CD8-positive, alpha-beta memory T cell (primary cell): ENCODE results near the gene LRRC4C. TPM values are rescaled to one million over a fixed set of nuclear protein-coding genes. Genes with fewer than 3 reads are reported as not detected.
"Not testable (repeated sequence)": the region's sequence is repeated elsewhere in the genome, so short reads cannot be mapped to it uniquely, and the experiment has no call there.

Source experiments
- CTCF ChIA-PET: fragments of 350-600 bp; sonication (Branson Sonifier 250); formaldehyde crosslinking; loops from one replicate; lab custom pipeline; 2021; ENCODE audit warnings: antibody characterized with exemption; lab: Charles Lee
- POLR2A ChIA-PET: fragments of 350-600 bp; sonication (Branson Sonifier 250); formaldehyde crosslinking; loops from one replicate; lab custom pipeline; 2021; ENCODE audit warnings: antibody characterized with exemption; lab: Charles Lee
- DNase-seq, 5 donors: peaks; one replicate each; pipeline versions ENCODE4 v3.0.0 to v3.0.0-alpha.2; 2020 to 2022; ENCODE audit warnings: mixed read lengths in 1 of 5
- H3K27ac ChIP-seq: one replicate; pipeline ENCODE4 v1.7.0; 2013; ENCODE audit warnings: low read depth, mild to moderate bottlenecking, low read length, moderate library complexity
- H3K27me3 ChIP-seq: 2 replicates; pipeline ENCODE4 v1.7.0; 2013; ENCODE audit warnings: low read length, mild to moderate bottlenecking; ENCODE audit not compliant: insufficient read depth, poor library complexity, severe bottlenecking
- H3K36me3 ChIP-seq: 2 replicates; pipeline ENCODE4 v1.7.0; 2013; ENCODE audit warnings: mild to moderate bottlenecking, low read length, moderate library complexity; ENCODE audit not compliant: insufficient read depth
- H3K4me1 ChIP-seq: 2 replicates; pipeline ENCODE4 v1.7.0; 2013; ENCODE audit warnings: mild to moderate bottlenecking, low read length, moderate library complexity; ENCODE audit not compliant: insufficient read depth
- H3K4me3 ChIP-seq: 2 replicates; pipeline ENCODE4 v1.7.0; 2013; ENCODE audit warnings: mild to moderate bottlenecking, low read length
- H3K9me3 ChIP-seq: 2 replicates; pipeline ENCODE4 v1.7.0; 2013; ENCODE audit warnings: mild to moderate bottlenecking, low read length
- H3K27ac Mint-ChIP-seq, 8 donors: one replicate each; pipeline ENCODE4 v1.8.0; 2020 to 2021; ENCODE audit warnings: mixed read lengths in 8 of 8, mild to moderate bottlenecking in 6 of 8, inconsistent platforms in 3 of 8, moderate library complexity in 3 of 8
- H3K27me3 Mint-ChIP-seq, 2 donors: one replicate each; pipeline ENCODE4 v1.8.0; 2020 to 2021; ENCODE audit warnings: mixed read lengths in 2 of 2, mild to moderate bottlenecking in 1 of 2, moderate library complexity in 1 of 2
- H3K36me3 Mint-ChIP-seq, 3 donors: one replicate each; pipeline ENCODE4 v1.8.0; 2020 to 2021; ENCODE audit warnings: mixed read lengths in 3 of 3, inconsistent platforms in 1 of 3, mild to moderate bottlenecking in 1 of 3
- H3K4me1 Mint-ChIP-seq, 3 donors: one replicate each; pipeline ENCODE4 v1.8.0; 2020 to 2021; ENCODE audit warnings: mixed read lengths in 3 of 3, inconsistent platforms in 1 of 3, mild to moderate bottlenecking in 1 of 3
- H3K4me3 Mint-ChIP-seq, 7 donors: one replicate each; pipeline ENCODE4 v1.8.0; 2020 to 2021; ENCODE audit warnings: mixed read lengths in 7 of 7, mild to moderate bottlenecking in 6 of 7, moderate library complexity in 4 of 7, inconsistent platforms in 2 of 7
- H3K9me3 Mint-ChIP-seq, 5 donors: one replicate each; pipeline ENCODE4 v1.8.0; 2020 to 2022; ENCODE audit warnings: mixed read lengths in 5 of 5, mild to moderate bottlenecking in 3 of 5, moderate library complexity in 2 of 5, inconsistent platforms in 1 of 5
- polyA plus RNA-seq: library from polyadenylated mRNA; unstranded; fragments of 300-500 nt; fragmentation: Illumina TruSeq; gene quantifications from one replicate; pipeline ENCODE4 v1.2.3, GENCODE V29; 2021
- total RNA-seq, 2 experiments: library from RNA; stranded (reverse); gene quantifications; one replicate each; pipeline ENCODE4 v1.2.3, GENCODE V29; 2021

The LRRC4C gene
- total and polyA plus RNA-seq, 3 experiments from 2014 or later, result not detected

- Histone ChIP-seq H3K9me3 (no peaks in the 10 kb centered on the region), H3K4me3 (no peak overlapping the region), H3K36me3 (no peaks in the 10 kb centered on the region), H3K27me3 (no peaks in the 10 kb centered on the region), H3K27ac (no peak overlapping the region), H3K4me1 (no peaks in the 10 kb centered on the region)
- Mint-ChIP-seq H3K36me3 (no peaks in the 10 kb centered on the region), H3K27ac (no peak overlapping the region), H3K27me3 (no peaks in the 10 kb centered on the region), H3K4me3 (no peak overlapping the region), H3K4me1 (no peaks in the 10 kb centered on the region), H3K9me3 (peaks cover 6 to 46% (median 15%) of the 10 kb centered on the region in 5 donors)
- no peak for DNase-seq
- ChIA-PET POLR2A (no interaction called here), CTCF (no interaction called here)
Observed at GRCh38 chr11:40175980-40176379, 1283.5 kb downstream of the LRRC4C start.

DNA sequence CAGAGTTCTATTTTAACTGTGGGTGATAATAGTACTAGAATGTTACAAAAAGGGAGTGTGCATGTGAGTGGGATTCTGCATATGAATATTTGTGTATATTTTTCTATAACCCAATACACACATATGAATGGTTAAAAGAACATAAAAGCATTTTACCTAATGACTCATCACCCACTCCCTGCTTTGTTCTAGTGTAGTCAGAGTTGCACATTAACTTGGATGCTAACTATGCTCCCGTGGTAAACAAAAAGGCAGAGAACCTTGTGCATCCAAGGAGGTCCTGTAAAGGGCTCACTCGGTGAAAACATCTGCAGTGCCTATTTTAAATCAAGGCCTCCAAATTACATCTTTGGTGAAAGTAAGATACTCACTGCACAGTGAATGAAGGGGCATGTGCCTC, 1289.4 kb downstream of the LRRC4C start:
- CTCF ChIA-PET, result no interaction called here
- Histone ChIP-seq H3K4me1 (no peaks in the 10 kb centered on the region), H3K4me3 (no peak overlapping the region), H3K36me3 (no peaks in the 10 kb centered on the region), H3K27me3 (no peaks in the 10 kb centered on the region), H3K9me3 (no peaks in the 10 kb centered on the region), H3K27ac (no peak overlapping the region)
- no peaks in the 10 kb centered on the region for H3K4me1 Mint-ChIP-seq
- POLR2A ChIA-PET, result no interaction called here
- H3K27me3 Mint-ChIP-seq, result no peaks in the 10 kb centered on the region
- DNase-seq, result no peak
- peaks cover 9 to 39% (median 17%) of the 10 kb centered on the region in 5 donors for H3K9me3 Mint-ChIP-seq
- H3K27ac Mint-ChIP-seq, result no peak overlapping the region
- H3K36me3 Mint-ChIP-seq, result no peaks in the 10 kb centered on the region
- no peak overlapping the region for H3K4me3 Mint-ChIP-seq

DNA sequence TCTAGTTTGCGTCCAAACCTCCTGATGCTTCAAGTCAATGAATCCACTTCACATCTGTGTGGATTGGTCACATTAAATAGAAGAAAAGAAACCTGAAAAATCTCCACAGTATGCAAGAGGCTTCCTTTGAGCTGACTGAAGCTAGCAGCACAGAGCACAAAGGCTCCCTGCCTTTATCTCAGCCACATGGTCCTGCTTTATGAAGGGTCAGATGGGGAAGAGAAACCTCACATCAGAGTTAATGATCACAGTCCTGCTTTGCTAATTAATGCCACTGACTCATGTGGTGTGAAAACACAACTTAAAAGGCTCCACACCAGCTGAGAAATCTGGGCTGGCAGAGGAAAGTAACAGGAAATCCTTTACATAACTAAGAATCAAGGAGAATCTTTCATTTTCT, 1291.0 kb downstream of the LRRC4C start:
- Mint-ChIP-seq H3K9me3 (peaks cover 7 to 28% (median 12%) of the 10 kb centered on the region in 5 donors), H3K36me3 (no peaks in the 10 kb centered on the region), H3K27me3 (no peaks in the 10 kb centered on the region), H3K4me1 (no peaks in the 10 kb centered on the region), H3K27ac (no peak overlapping the region), H3K4me3 (no peak overlapping the region)
- Histone ChIP-seq H3K4me3 (no peak overlapping the region), H3K4me1 (no peaks in the 10 kb centered on the region), H3K9me3 (no peaks in the 10 kb centered on the region), H3K36me3 (no peaks in the 10 kb centered on the region), H3K27me3 (no peaks in the 10 kb centered on the region), H3K27ac (no peak overlapping the region)
- no peak for DNase-seq
- ChIA-PET POLR2A (no interaction called here), CTCF (no interaction called here)

DNA sequence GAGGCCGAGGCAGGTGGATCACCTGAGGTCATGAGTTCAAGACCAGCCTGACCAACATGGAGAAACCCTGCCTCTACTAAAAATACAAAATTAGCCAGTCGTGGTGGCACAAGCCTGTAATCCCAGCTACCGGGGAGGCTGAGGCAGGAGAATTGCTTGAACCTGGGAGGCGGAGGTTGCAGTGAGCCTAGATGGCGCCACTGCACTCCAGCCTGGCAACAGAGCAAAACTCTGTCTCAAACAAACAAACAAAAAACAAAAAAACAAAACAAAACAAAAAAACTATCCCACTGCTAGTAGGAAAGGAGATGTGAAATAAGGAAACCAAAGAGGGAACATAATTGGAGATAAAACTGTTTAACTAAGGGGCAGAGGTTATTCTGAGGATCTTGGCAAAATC, 1291.6 kb downstream of the LRRC4C start:
- H3K4me3 ChIP-seq, H3K27me3 Mint-ChIP-seq, H3K36me3 Mint-ChIP-seq, H3K27ac ChIP-seq, H3K4me1 Mint-ChIP-seq, CTCF ChIA-PET, H3K27me3 ChIP-seq, DNase-seq, H3K27ac Mint-ChIP-seq, H3K9me3 ChIP-seq, H3K4me1 ChIP-seq, H3K36me3 ChIP-seq, POLR2A ChIA-PET, H3K4me3 Mint-ChIP-seq: not testable (repeated sequence)
- peaks cover 7 to 32% (median 11%) of the 10 kb centered on the region in 5 donors for H3K9me3 Mint-ChIP-seq

DNA sequence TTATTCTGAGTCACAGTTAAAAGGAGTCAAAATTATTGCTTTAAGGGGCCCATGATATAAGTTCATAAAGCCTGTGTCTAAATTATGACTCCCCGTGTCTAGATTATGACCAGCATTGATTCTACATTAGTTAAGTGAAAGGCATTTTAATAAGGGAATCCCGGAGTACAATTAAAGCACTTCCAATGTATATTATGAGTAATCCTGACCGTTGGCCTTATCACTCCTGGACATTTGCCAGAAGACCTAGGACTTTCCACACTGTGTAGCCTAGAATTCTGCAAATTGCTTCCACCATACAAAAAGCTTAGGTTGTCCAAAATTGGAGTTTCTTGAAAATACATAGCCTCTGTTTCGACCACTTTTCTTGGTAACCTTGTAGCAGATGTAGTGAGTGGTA, 1292.6 kb downstream of the LRRC4C start:
- Mint-ChIP-seq H3K36me3 (no peaks in the 10 kb centered on the region), H3K4me1 (no peaks in the 10 kb centered on the region), H3K27ac (no peak overlapping the region), H3K4me3 (no peak overlapping the region), H3K9me3 (peaks cover 7 to 29% (median 11%) of the 10 kb centered on the region in 5 donors), H3K27me3 (no peaks in the 10 kb centered on the region)
- no peaks in the 10 kb centered on the region for H3K9me3 ChIP-seq
- POLR2A ChIA-PET, result no interaction called here
- DNase-seq, result no peak
- no peak overlapping the region for H3K4me3 ChIP-seq
- no peak overlapping the region for H3K27ac ChIP-seq
- CTCF ChIA-PET, result no interaction called here
- H3K4me1 ChIP-seq, result no peaks in the 10 kb centered on the region
- H3K27me3 ChIP-seq, result no peaks in the 10 kb centered on the region
- H3K36me3 ChIP-seq, result no peaks in the 10 kb centered on the region

- Histone ChIP-seq H3K36me3 (no peaks in the 10 kb centered on the region), H3K4me3 (no peak overlapping the region), H3K9me3 (no peaks in the 10 kb centered on the region), H3K27me3 (no peaks in the 10 kb centered on the region), H3K27ac (no peak overlapping the region), H3K4me1 (no peaks in the 10 kb centered on the region)
- H3K4me3 Mint-ChIP-seq, result no peak overlapping the region
- peaks cover 2 to 27% (median 7%) of the 10 kb centered on the region in 5 donors for H3K9me3 Mint-ChIP-seq
- no peak overlapping the region for H3K27ac Mint-ChIP-seq
- no peaks in the 10 kb centered on the region for H3K4me1 Mint-ChIP-seq
- DNase-seq, result no peak
- no peaks in the 10 kb centered on the region for H3K36me3 Mint-ChIP-seq
- POLR2A ChIA-PET, result no interaction called here
- CTCF ChIA-PET, result no interaction called here
- no peaks in the 10 kb centered on the region for H3K27me3 Mint-ChIP-seq
Observed at GRCh38 chr11:40162901-40163883, 1296.3 kb downstream of the LRRC4C start.

- POLR2A ChIA-PET, result no interaction called here
- Histone ChIP-seq H3K9me3 (no peaks in the 10 kb centered on the region), H3K27ac (no peak overlapping the region), H3K4me3 (no peak overlapping the region), H3K36me3 (no peaks in the 10 kb centered on the region), H3K27me3 (no peaks in the 10 kb centered on the region), H3K4me1 (no peaks in the 10 kb centered on the region)
- CTCF ChIA-PET, result no interaction called here
- Mint-ChIP-seq H3K9me3 (peaks cover 2 to 30% (median 11%) of the 10 kb centered on the region in 5 donors), H3K4me3 (no peak overlapping the region), H3K27ac (no peak overlapping the region), H3K4me1 (no peaks in the 10 kb centered on the region), H3K36me3 (no peaks in the 10 kb centered on the region), H3K27me3 (no peaks in the 10 kb centered on the region)
- DNase-seq, result no peak
Observed at GRCh38 chr11:40161854-40162410, 1297.5 kb downstream of the LRRC4C start.

DNA sequence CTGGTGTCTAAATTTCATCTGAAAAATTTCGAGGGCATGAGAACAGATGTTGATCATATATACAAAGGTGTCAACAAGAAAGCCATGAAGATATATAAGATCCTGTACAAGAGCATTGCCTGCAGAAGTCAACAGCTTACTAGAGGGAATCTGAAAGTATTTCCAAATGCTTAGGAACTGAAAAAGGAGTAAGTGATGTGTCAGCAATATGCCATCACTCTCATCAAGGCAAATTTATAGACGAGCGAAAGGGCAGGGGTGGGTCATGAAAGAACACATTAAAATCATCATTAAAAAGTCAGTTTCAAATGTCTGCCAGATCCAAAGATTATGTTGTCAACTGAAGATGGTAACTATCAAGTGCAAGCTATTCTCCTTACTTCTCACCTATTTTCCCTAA, 1299.0 kb downstream of the LRRC4C start:
- Mint-ChIP-seq H3K27me3 (no peaks in the 10 kb centered on the region), H3K27ac (no peak overlapping the region), H3K9me3 (peaks cover 7 to 36% (median 25%) of the 10 kb centered on the region in 5 donors), H3K4me1 (no peaks in the 10 kb centered on the region), H3K4me3 (no peak overlapping the region), H3K36me3 (no peaks in the 10 kb centered on the region)
- H3K36me3 ChIP-seq, result no peaks in the 10 kb centered on the region
- H3K27me3 ChIP-seq, result no peaks in the 10 kb centered on the region
- H3K27ac ChIP-seq, result no peak overlapping the region
- no peaks in the 10 kb centered on the region for H3K4me1 ChIP-seq
- H3K9me3 ChIP-seq, result no peaks in the 10 kb centered on the region
- ChIA-PET POLR2A (no interaction called here), CTCF (no interaction called here)
- no peak overlapping the region for H3K4me3 ChIP-seq
- no peak for DNase-seq
